Kidney (tissue), 14 donors: ENCODE results near the gene LIN28B. TPM values are rescaled to one million over a fixed set of nuclear protein-coding genes. Genes with fewer than 3 reads are reported as not detected.
"Not testable (repeated sequence)": the region's sequence is repeated elsewhere in the genome, so short reads cannot be mapped to it uniquely, and the experiment has no call there.

ENCODE experiments used
- DNase-seq, 5 donors: peaks; one replicate each; pipeline ENCODE4 v3.0.0-alpha.2; 2013 to 2020
- FAIRE-seq: peaks from 2 replicates; lab custom pipeline; 2012; peaks lifted over from hg19 to GRCh38; lab: Jason Lieb, UNC
- H3K27ac ChIP-seq, 2 donors: one replicate each; pipeline ENCODE4 v1.7.0; 2013; ENCODE audit warnings: low read depth in 2 of 2, low read length in 2 of 2, inconsistent platforms in 1 of 2
- H3K27me3 ChIP-seq: one replicate; pipeline ENCODE4 v1.7.1; 2013; ENCODE audit warnings: low read length, inconsistent platforms; ENCODE audit not compliant: control insufficient read depth, insufficient read depth
- H3K36me3 ChIP-seq, 3 donors: one replicate each; pipeline versions ENCODE4 v1.7.0 to v1.7.1; 2013; ENCODE audit warnings: low read length in 3 of 3, control low read depth in 1 of 3, inconsistent platforms in 1 of 3; ENCODE audit not compliant: insufficient read depth in 3 of 3, control insufficient read depth in 2 of 3
- H3K4me1 ChIP-seq, 3 donors: one replicate each; pipeline versions ENCODE4 v1.7.0 to v1.7.1; 2013; ENCODE audit warnings: low read length in 3 of 3, inconsistent platforms in 1 of 3, low read depth in 1 of 3; ENCODE audit not compliant: control insufficient read depth in 2 of 3, insufficient read depth in 2 of 3
- H3K4me3 ChIP-seq, 3 donors: one replicate each; pipeline versions ENCODE4 v1.7.0 to v1.8.1; 2013; ENCODE audit warnings: low read length in 3 of 3, control low read depth in 1 of 3, inconsistent platforms in 1 of 3
- H3K9ac ChIP-seq, 3 donors: one replicate each; pipeline versions ENCODE4 v1.7.0 to v1.7.1; 2013; ENCODE audit warnings: low read length in 3 of 3, control low read depth in 1 of 3, inconsistent platforms in 1 of 3
- H3K9me3 ChIP-seq, 3 donors: one replicate each; pipeline versions ENCODE4 v1.7.0 to v1.7.1; 2013; ENCODE audit warnings: low read length in 3 of 3, control low read depth in 1 of 3, inconsistent platforms in 1 of 3; ENCODE audit not compliant: control insufficient read depth in 2 of 3, insufficient read depth in 1 of 3
- intact Hi-C: fragments of 100-400 bp; cut with DNase I; formaldehyde crosslinking; loops from one replicate; pipeline ENCODE4 v1.11.1; 2022
- polyA plus RNA-seq: library from polyadenylated mRNA; stranded (reverse); fragments of 350-450 nt; fragmentation: Illumina TruSeq; extraction: RNeasy Lipid Tissue Mini Kit (QIAGEN cat#74804); gene quantifications from one replicate; pipeline ENCODE4 v1.2.3, GENCODE V29; 2014; ENCODE audit warnings: low read depth, low replicate concordance; ENCODE audit not compliant: insufficient read depth
- total RNA-seq: library from RNA; stranded (reverse); fragmentation: NEBNext Ultra II Directional; extraction: Animal tissue kit (Norgen Biotek cat#: 25700); gene quantifications from one replicate; pipeline ENCODE4 v1.2.1, GENCODE V29; 2021
- TF ChIP-seq, protein P1 (sequence below): IDR thresholded peaks from 3 replicates; pipeline ENCODE4 v1.5.1; 2012; ENCODE audit warnings: mild to moderate bottlenecking, moderate library complexity, borderline replicate concordance; ENCODE audit not compliant: insufficient read depth; ENCODE audit errors: extremely low read depth
- donor health status: control.
- donor health status: control.
- donor health status: control.
- donor health status: control.
- donor health status: control.
- donor health status: DM: yes; HTN: yes; CAD: no.
- donor health status: Normal renal cell carcinoma (clear cell type).

Gene LIN28B
- total and polyA plus RNA-seq, 2 donors from 2014 or later: not detected

- Histone ChIP-seq H3K27me3 (no peaks in the 10 kb centered on the region), H3K27ac (no peak overlapping the region), H3K4me3 (no peak overlapping the region), H3K9me3 (no peaks in the 10 kb centered on the region), H3K9ac (no peak overlapping the region), H3K4me1 (no peaks in the 10 kb centered on the region), H3K36me3 (no peaks in the 10 kb centered on the region)
- FAIRE-seq (no peak), DNase-seq (no peak)
- intact Hi-C loops: no loop called here
- TF ChIP-seq, protein P1, sequence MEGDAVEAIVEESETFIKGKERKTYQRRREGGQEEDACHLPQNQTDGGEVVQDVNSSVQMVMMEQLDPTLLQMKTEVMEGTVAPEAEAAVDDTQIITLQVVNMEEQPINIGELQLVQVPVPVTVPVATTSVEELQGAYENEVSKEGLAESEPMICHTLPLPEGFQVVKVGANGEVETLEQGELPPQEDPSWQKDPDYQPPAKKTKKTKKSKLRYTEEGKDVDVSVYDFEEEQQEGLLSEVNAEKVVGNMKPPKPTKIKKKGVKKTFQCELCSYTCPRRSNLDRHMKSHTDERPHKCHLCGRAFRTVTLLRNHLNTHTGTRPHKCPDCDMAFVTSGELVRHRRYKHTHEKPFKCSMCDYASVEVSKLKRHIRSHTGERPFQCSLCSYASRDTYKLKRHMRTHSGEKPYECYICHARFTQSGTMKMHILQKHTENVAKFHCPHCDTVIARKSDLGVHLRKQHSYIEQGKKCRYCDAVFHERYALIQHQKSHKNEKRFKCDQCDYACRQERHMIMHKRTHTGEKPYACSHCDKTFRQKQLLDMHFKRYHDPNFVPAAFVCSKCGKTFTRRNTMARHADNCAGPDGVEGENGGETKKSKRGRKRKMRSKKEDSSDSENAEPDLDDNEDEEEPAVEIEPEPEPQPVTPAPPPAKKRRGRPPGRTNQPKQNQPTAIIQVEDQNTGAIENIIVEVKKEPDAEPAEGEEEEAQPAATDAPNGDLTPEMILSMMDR: no peak
These were observed 29.7 kb downstream of the LIN28B start for GRCh38 chr6:104986625-104987024.

DNA sequence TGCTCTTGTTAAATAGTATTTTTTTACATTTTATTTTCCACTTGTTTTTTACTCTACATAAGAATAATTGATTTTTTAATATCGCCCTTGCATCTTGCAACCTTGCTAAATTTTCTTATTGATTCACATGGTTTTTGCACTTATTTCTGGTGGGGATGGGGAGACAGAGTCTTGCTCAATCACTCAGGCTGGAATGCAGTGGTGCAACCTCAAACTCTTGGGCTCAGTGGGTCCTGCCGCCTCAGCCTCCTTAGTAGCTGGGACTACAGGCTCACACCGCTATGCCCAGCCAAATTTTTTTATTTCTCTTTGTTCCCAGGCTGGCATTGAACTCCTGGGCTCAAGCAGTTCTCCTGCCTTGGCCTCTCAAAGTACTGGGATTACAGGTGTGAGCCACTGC lies 30.3 kb downstream of the LIN28B start:
- DNase-seq (no peak), FAIRE-seq (no peak)
- Histone ChIP-seq H3K4me3 (no peak overlapping the region), H3K9me3 (no peaks in the 10 kb centered on the region), H3K9ac (no peak overlapping the region), H3K27ac (no peak overlapping the region), H3K4me1 (no peaks in the 10 kb centered on the region), H3K36me3 (no peaks in the 10 kb centered on the region), H3K27me3 (no peaks in the 10 kb centered on the region)
- TF ChIP-seq, protein P1: no peak
- intact Hi-C loops: no loop called here

GRCh38 chr6:104990085-104990484 lies 33.2 kb downstream of the LIN28B start:
- no peak for FAIRE-seq

GRCh38 chr6:104991062-104991461 lies 34.2 kb downstream of the LIN28B start:
- FAIRE-seq, H3K27ac ChIP-seq, H3K4me3 ChIP-seq, H3K36me3 ChIP-seq, intact Hi-C loops, H3K9ac ChIP-seq, H3K27me3 ChIP-seq, H3K9me3 ChIP-seq, H3K4me1 ChIP-seq: not testable (repeated sequence)
- peak in 1 of 5 donors; percentile 57 for DNase-seq

More at GRCh38 chr6:104990085-104990484, 33.2 kb downstream of the LIN28B start:
- TF ChIP-seq, protein P1: no peak
- no peak overlapping the region for H3K27ac ChIP-seq
- no peak overlapping the region for H3K4me3 ChIP-seq
- DNase-seq: no peak
- no peak overlapping the region for H3K9ac ChIP-seq
- no peaks in the 10 kb centered on the region for H3K9me3 ChIP-seq
- intact Hi-C loops: no loop called here
- H3K27me3 ChIP-seq: no peaks in the 10 kb centered on the region
- no peaks in the 10 kb centered on the region for H3K4me1 ChIP-seq
- no peaks in the 10 kb centered on the region for H3K36me3 ChIP-seq

DNA sequence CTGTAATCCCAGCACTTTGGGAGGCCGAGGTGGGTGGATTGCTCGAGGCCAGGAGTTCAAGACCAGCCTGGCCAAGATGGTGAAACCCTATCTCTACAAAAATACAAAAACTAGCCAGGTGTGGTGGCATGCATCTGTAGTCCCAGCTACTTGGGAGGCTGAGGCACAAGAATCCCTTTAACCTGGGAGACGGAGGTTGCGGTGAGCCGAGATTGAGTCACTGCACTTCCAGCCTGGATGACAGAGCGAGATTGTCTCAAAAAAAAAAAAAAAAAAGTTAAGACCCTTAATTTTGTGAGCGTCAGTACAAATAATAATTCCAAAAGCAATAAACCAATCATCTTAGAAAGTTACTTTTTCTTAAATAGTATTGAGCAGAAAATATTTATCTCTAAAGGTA lies 36.7 kb downstream of the LIN28B start:
- H3K4me3 ChIP-seq, H3K9ac ChIP-seq, FAIRE-seq, H3K27me3 ChIP-seq, DNase-seq, H3K4me1 ChIP-seq, H3K9me3 ChIP-seq, intact Hi-C loops, H3K27ac ChIP-seq, H3K36me3 ChIP-seq: not testable (repeated sequence)
